ENCODE data around the gene MICALL2.

Gene MICALL2

DNA sequence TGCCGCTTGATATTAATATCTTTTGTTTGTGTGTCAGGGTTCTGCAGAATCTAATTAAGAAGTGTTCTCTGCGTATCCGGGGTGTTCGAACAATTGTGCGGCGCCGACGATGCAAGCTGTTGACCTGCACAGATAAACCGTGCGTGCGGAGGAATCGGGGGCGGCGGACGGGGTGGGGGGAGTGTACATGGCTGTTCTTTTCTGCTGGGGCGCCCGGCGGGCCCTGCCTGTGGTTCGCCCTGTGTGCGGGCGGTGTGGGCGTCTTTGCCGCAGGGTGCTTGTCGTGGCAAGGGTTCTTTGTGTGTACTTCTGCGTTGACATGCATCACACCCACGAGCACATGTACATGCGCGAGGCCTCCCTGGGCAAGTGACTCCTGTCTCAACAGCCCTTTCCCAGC lies 47.9 kb downstream of the MICALL2 start:
- DNase-seq: no peak

DNA sequence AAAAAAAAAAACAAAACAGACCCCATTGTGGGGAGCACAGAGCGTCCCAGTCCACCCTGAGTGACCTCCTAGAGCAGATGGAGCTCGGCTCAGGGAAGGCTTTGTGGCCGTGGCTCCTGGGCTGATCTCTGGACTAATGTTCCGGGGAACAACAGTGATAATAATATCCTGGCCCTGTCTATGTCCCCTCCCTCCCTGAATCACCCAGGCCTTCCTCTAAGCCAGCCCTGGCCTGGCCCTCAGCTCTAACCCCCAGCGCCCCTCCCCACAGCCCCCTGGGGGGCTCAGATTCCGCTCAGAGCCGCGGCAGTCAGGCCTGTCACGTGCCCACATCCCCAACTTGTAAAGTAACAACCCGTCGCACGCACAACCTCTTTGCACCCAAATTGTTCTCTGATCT lies 48.3 kb downstream of the MICALL2 start:
- DNase-seq: no peak

- DNase-seq: no peak
Measured at GRCh38 chr7:1409555-1409954, 49.7 kb downstream of the MICALL2 start.

GRCh38 chr7:1408466-1408865 lies 50.8 kb downstream of the MICALL2 start:
- no peak for DNase-seq

DNA sequence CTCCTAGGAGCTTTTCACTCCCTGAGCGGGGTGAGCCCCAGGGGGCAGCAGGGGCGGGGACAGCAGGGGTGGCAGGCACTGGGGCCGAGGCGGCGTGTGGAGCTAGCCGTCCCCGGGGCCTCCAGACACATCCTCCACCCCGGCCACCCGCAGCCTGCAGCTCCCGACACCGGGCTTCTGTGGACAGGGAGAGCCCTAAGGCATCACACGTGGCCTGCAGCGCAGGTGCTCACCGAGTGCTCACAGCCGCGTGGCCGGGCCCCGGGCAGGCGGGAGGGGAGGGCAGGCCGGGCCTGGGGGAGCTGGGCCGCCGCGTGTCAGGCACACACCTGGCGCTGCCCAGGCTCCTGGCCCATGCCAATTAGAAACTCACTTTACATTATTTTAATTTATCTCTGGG lies 51.4 kb downstream of the MICALL2 start:
- no peak for DNase-seq

- no peak for DNase-seq
Measured at GRCh38 chr7:1404898-1405548, 54.2 kb downstream of the MICALL2 start.

GRCh38 chr7:1404460-1404809 lies 54.8 kb downstream of the MICALL2 start:
- DNase-seq: no peak

GRCh38 chr7:1403638-1404459 lies 55.4 kb downstream of the MICALL2 start:
- peak; percentile 80 for DNase-seq

- DNase-seq: no peak
Measured at GRCh38 chr7:1402791-1403637, 56.3 kb downstream of the MICALL2 start.

- DNase-seq: no peak
Measured at GRCh38 chr7:1402110-1402790, 57.0 kb downstream of the MICALL2 start.

DNA sequence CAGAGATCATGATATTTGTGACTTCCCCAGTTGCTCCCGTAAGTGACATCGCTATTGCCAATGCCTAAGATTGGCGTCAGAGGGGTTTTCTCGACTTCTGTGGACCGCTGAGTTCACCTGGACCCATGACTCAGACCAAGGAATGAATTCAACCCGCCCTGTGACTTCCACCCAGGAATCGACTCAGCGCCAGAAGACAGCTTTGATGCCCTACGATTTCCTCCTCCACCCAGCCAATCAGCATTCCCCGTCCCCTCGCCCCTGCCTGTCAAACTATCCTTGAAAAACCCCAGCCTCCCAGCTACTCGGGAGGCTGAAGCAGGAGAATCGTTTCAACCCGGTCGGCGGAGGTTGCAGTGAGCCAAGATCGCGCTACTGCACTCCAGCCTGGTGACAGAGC lies 58.3 kb downstream of the MICALL2 start:
- DNase-seq: no peak

DNA sequence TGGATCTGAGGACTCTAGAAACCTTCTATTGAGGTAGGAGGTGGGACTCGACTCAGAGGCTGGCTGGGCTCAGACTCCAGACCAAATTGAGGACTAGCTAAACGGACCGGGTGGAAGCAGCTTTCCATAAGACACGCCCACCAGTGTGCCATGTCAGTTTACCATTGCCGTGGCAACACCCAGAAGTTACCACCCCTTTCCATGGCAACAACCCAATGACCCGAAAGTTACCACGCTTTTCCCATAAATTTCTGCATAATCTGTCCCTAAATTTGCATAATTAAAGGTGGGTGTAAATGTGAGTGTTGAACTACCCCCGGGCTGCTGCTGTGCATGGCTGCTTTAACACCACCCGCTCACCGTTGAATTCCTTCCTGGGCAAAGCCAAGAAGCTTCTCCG lies 58.9 kb downstream of the MICALL2 start:
- DNase-seq: no peak

DNA sequence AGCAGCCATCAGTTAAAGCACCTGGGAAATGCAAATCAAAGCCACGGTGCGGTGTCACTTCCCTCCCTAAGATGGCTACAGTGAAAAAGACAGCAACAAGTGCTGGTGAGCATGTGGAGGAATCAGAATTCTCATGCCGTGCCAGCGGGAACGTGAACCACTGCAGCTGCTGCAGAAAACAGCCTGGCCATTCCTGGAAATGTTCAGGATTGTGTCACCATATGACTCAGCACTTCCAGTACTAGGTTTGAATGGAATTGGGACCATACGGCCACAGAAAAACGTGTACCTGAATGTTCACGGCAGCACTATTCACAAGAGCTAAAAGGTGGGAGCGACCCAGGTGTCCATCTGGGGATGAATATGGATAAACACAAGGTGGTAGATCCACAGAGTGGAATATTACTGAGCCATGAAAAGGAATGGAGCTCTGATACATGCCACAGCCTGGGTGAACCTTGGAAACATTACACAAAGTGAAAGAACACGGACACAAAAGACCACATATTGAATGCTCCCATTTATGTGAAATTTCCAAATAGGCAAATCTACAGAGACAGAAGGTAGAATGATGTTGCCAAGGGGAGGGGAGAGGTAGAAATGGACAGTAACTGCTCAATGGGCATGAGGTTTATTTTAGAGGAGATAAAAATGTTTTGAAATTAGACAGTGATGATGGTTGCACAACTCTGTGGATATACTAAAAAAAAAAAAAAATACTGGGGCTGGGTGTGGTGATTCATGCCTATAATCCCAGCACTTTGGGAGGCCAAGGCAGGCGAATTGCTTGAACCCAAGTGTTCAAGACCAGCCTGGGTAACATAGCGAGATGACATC lies 61.6 kb downstream of the MICALL2 start:
- no peak for DNase-seq

- no peak for DNase-seq
Measured at GRCh38 chr7:1396195-1396594, 63.1 kb downstream of the MICALL2 start.

DNA sequence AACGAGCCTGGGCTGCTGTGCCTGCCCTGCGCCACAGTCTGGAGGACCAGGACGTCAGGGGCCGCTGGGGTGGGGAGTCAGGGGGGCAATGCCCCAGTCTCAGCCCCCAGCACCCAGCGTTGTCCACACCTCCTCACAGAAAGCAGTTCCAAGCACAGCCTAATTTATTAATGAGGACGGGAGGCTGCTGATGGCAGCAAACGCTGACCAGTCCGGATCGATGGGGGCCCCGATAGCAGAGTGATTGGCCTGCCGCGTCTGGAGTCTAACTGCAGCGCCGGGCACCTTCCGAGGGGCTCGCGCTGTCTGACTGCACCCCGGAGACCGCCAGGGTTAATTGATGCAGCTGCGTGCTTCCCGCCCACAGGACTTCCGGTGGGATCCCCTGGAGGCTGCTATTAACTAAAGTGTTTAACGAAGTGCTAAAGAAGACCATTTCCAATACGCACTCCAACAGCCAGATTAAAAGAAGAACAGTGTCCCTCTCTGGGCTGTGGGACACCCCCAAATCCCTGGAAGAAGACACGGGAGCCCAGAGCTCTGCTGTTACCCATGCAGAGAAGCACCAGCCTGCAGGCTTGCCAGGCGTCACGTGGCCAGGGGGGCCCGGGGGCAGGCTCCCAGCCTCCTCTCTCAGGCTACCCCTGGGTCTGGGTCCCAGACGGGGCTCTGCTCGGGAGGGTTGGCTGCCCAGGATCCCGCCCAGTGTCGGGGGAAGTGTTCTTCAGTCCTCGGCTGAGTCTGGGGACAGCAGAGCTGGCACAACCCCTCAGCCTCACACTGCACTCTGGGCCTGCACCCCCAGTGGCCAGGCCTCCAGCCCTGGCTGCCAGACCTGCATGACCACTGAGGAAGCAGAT lies 63.8 kb downstream of the MICALL2 start:
- DNase-seq: no peak

- no peak for DNase-seq
Measured at GRCh38 chr7:1394371-1394770, 64.9 kb downstream of the MICALL2 start.

- DNase-seq: no peak
Measured at GRCh38 chr7:1393421-1393820, 65.8 kb downstream of the MICALL2 start.

DNA sequence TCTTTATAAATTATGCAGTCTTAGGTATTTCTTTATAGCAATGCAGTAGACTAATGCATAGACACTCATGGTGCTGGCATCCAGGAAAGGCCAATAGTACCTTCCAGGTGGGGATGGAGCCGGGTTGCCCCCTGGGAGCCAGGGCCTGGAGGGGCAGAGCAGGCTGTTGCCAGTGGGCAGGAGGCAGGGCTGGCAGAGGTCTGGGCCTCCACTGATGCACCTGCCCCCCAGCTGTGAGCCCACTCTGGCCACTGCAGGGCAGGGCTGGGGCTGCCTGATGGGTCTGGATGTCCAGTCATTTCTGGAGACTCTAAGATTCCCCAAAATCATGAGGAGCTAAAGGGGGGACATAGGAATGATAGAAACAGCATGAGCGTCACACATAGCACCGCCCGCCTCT lies 66.7 kb downstream of the MICALL2 start:
- no peak for DNase-seq

- DNase-seq: no peak
Measured at GRCh38 chr7:1391449-1391848, 67.8 kb downstream of the MICALL2 start.

- DNase-seq: no peak
Measured at GRCh38 chr7:1388703-1389335, 70.5 kb downstream of the MICALL2 start.
